Memory B cell (primary cell): Measurements from ENCODE around the gene ANGEL1.

Experiments used
- ATAC-seq: fragments of 150-1000 bp; cut with Tn5 transposase; 2 replicates; pipeline ENCODE4 v1.10.0; 2021; ENCODE audit warnings: low read depth, mild to moderate bottlenecking, moderate library complexity
- DNase-seq, 2 donors: peaks; one replicate each; pipeline ENCODE4 v3.0.0; 2022; ENCODE audit warnings: low spot score in 2 of 2
- H3K27ac Mint-ChIP-seq: one replicate; pipeline ENCODE4 v1.8.0; 2022; ENCODE audit warnings: mild to moderate bottlenecking, moderate library complexity, mixed read lengths
- H3K27me3 Mint-ChIP-seq: one replicate; pipeline ENCODE4 v1.8.0; 2022; ENCODE audit warnings: mixed read lengths
- H3K36me3 Mint-ChIP-seq: one replicate; pipeline ENCODE4 v1.8.0; 2022; ENCODE audit warnings: mild to moderate bottlenecking, mixed read lengths
- H3K4me1 Mint-ChIP-seq: one replicate; pipeline ENCODE4 v1.8.0; 2022; ENCODE audit warnings: mixed read lengths
- H3K4me3 Mint-ChIP-seq: one replicate; pipeline ENCODE4 v1.8.0; 2022; ENCODE audit warnings: mild to moderate bottlenecking, moderate library complexity, mixed read lengths
- H3K9me3 Mint-ChIP-seq: one replicate; pipeline ENCODE4 v1.8.0; 2022; ENCODE audit warnings: mixed read lengths

ANGEL1 gene

DNA sequence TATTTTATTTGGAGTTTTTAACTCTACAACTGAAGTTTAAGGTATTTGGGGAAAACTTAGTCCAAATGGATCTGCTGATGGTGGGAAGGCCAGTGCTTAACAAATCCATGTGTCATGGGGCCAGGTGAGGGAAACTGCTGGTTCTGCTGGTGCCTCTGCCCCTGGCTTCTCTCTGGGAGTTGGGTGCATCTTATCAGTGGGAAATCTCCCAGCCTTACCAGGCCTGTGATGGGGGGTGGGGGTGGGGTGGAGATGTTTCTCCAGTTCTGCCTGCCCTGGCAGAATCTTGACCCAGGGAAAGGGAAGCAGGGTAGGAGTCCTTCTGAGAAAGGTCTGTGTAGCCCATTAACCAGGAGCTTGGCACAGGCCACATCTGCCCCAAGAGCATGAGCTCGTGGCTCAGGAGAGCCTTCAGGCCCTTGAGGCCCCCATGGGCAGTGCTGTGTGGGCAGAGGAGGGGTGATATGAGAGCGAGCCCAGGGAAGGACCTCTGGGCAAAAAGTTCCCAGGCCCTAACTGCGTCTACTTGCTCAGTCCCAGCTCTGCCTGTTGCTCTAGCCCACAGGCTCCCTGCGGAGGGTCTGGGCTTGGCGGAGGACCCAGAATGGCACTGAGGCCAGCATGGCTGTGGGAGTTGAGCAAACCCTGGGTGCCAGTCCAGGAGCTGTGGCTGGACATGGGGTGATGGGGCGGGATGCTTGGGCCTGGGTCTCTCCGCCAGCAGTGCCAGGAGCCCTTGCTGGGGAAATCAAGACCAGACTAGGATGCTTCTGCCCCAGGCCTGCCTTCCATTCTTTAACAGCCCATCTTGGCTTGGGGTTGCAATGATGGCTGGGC, 33.2 kb downstream of the ANGEL1 start:
- peaks cover 5% of the 10 kb centered on the region for H3K36me3 Mint-ChIP-seq
- H3K9me3 Mint-ChIP-seq: no peaks in the 10 kb centered on the region
- no peak overlapping the region for H3K4me3 Mint-ChIP-seq
- no peak for DNase-seq
- ATAC-seq: no peak
- peak overlapping the region; percentile 3 for H3K27ac Mint-ChIP-seq
- H3K27me3 Mint-ChIP-seq: no peaks in the 10 kb centered on the region
- H3K4me1 Mint-ChIP-seq: no peaks in the 10 kb centered on the region

GRCh38 chr14:76778546-76779215, 34.0 kb downstream of the ANGEL1 start:
- ATAC-seq (no peak), DNase-seq (no peak)
- H3K4me3 Mint-ChIP-seq: no peak overlapping the region
- H3K36me3 Mint-ChIP-seq: peaks cover 3% of the 10 kb centered on the region
- no peaks in the 10 kb centered on the region for H3K27me3 Mint-ChIP-seq
- no peak overlapping the region for H3K27ac Mint-ChIP-seq
- no peaks in the 10 kb centered on the region for H3K9me3 Mint-ChIP-seq
- H3K4me1 Mint-ChIP-seq: no peaks in the 10 kb centered on the region

DNA sequence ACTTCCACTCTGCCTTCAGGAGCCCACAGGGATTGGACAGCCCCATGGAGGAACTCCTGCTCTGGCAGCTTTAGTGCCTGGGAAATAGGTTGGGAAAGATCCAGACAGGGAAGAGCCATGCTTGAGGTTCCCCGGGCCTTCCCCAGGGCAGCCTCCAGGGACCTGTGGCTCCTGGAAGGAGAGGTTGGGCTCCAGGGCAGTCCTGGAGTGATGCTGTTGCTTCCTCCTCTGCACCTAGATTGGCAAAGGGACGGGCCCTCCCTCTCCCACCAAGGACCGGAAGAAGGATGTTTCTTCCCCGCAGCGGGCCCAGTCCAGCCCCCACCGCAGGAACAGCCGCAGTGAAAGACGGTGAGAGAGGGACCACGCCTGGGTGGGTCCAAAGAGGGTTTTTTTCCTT, 35.0 kb downstream of the ANGEL1 start:
- H3K4me1 Mint-ChIP-seq: no peaks in the 10 kb centered on the region
- no peak overlapping the region for H3K4me3 Mint-ChIP-seq
- no peak for ATAC-seq
- peaks cover 3% of the 10 kb centered on the region for H3K36me3 Mint-ChIP-seq
- H3K27ac Mint-ChIP-seq: no peak overlapping the region
- H3K27me3 Mint-ChIP-seq: no peaks in the 10 kb centered on the region
- no peaks in the 10 kb centered on the region for H3K9me3 Mint-ChIP-seq
- no peak for DNase-seq

- Mint-ChIP-seq H3K36me3 (peaks cover 3% of the 10 kb centered on the region), H3K4me3 (no peak overlapping the region), H3K27ac (no peak overlapping the region), H3K9me3 (no peaks in the 10 kb centered on the region), H3K27me3 (peaks cover 6% of the 10 kb centered on the region), H3K4me1 (no peaks in the 10 kb centered on the region)
- no peak for DNase-seq
- ATAC-seq: no peak
These were observed 36.0 kb downstream of the ANGEL1 start for GRCh38 chr14:76776428-76777251.

GRCh38 chr14:76775695-76776427, 36.8 kb downstream of the ANGEL1 start:
- H3K27ac Mint-ChIP-seq: no peak overlapping the region

GRCh38 chr14:76774821-76775694, 37.6 kb downstream of the ANGEL1 start:
- Mint-ChIP-seq H3K27me3 (peaks cover 10% of the 10 kb centered on the region), H3K27ac (no peak overlapping the region), H3K4me3 (no peak overlapping the region), H3K9me3 (no peaks in the 10 kb centered on the region), H3K36me3 (peaks cover 2% of the 10 kb centered on the region), H3K4me1 (no peaks in the 10 kb centered on the region)
- DNase-seq (no peak), ATAC-seq (no peak)

More at GRCh38 chr14:76775695-76776427, 36.8 kb downstream of the ANGEL1 start:
- DNase-seq (no peak), ATAC-seq (no peak)
- peaks cover 9% of the 10 kb centered on the region for H3K27me3 Mint-ChIP-seq
- no peaks in the 10 kb centered on the region for H3K4me1 Mint-ChIP-seq
- no peak overlapping the region for H3K4me3 Mint-ChIP-seq
- H3K36me3 Mint-ChIP-seq: peaks cover 3% of the 10 kb centered on the region
- no peaks in the 10 kb centered on the region for H3K9me3 Mint-ChIP-seq

GRCh38 chr14:76773956-76774820, 38.5 kb downstream of the ANGEL1 start:
- Mint-ChIP-seq H3K27ac (no peak overlapping the region), H3K27me3 (peaks cover 12% of the 10 kb centered on the region), H3K9me3 (no peaks in the 10 kb centered on the region), H3K4me3 (no peak overlapping the region), H3K4me1 (no peaks in the 10 kb centered on the region), H3K36me3 (no peaks in the 10 kb centered on the region)
- DNase-seq (no peak), ATAC-seq (no peak)

GRCh38 chr14:76773188-76773885, 39.3 kb downstream of the ANGEL1 start:
- DNase-seq (no peak), ATAC-seq (no peak)
- peaks cover 2% of the 10 kb centered on the region for H3K4me1 Mint-ChIP-seq
- H3K27me3 Mint-ChIP-seq: peaks cover 12% of the 10 kb centered on the region
- H3K27ac Mint-ChIP-seq: no peak overlapping the region
- H3K4me3 Mint-ChIP-seq: no peak overlapping the region
- H3K9me3 Mint-ChIP-seq: no peaks in the 10 kb centered on the region
- no peaks in the 10 kb centered on the region for H3K36me3 Mint-ChIP-seq

DNA sequence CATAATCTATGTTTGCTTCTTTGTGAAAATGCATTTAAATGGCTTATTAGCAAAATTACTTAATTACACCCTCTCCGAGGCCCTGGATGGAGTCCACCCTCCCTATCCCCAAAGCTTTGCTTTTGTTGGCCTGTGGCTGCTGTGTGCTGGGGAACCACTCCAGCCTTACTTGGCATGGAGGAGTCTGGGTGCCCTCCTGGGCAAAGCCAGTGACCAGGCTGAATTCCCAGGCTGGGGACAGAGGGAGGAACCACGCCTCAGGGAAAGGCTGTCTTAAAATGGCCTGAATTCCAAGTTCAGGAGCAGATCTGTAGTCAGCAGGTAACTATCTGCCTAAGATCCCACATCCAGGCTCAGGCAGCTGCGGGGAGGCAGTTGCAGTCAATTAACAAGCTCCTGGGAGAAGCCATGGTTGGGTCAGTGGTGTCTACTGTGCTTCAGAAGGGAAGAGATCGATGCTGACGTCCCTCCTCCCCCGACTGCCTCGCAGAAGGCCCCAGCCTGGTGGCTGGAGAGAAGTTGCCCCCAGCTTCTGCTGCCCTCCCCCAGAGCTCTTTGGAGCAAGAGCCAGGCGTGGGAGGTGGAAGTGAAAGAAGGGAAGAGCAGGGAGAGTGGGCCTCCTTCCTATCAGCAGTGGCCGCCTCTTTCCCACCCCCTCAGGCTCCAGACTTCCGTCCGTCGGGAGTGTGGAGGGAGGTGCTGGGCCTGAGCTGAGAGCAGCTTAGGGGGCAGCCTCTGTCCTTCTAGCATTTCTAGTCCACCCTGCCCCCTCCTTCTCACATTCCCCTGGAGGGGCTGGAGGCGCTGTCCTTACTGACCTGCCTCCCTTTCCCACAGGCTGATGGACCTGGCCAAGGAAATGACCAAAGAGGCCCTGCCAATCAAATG, 40.1 kb downstream of the ANGEL1 start:
- peaks cover 5% of the 10 kb centered on the region for H3K4me1 Mint-ChIP-seq

DNA sequence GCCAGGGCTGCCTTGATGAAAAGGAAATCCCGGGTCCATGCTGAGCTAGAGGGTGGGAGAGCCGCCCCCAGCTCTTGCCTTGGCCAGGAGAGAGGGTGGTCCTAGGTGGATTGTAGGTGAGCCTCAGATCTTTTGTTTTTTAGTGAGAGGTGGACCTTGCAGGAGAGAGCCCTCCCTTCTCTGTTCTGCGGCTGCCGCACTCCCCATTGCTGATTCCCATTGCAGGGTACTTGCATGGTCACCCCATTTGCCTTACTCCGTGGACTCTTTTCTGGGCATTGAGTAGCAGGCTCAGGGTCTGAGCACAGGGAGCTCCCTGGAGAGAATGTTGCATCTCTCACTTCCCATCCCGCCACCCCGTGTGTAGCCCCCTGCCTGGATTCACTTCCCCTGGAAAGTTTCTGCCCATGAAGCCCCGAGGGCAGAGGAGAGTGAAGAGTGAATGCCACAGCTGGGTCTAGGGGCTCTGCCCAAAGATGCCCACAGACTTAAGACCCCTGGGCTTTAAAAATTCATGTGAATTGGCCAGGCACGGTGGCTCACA, 41.2 kb downstream of the ANGEL1 start:
- Mint-ChIP-seq H3K27ac (no peak overlapping the region), H3K4me1 (peaks cover 5% of the 10 kb centered on the region), H3K4me3 (no peak overlapping the region), H3K36me3 (no peaks in the 10 kb centered on the region), H3K27me3 (peaks cover 12% of the 10 kb centered on the region), H3K9me3 (no peaks in the 10 kb centered on the region)
- ATAC-seq (no peak), DNase-seq (peak in 1 of 2 donors; percentile 7)

More for the DNA sequence above, 40.1 kb downstream of the ANGEL1 start:
- H3K4me3 Mint-ChIP-seq: no peak overlapping the region
- no peaks in the 10 kb centered on the region for H3K36me3 Mint-ChIP-seq
- DNase-seq (peak in 1 of 2 donors; percentile 8), ATAC-seq (no peak)
- no peak overlapping the region for H3K27ac Mint-ChIP-seq
- H3K9me3 Mint-ChIP-seq: no peaks in the 10 kb centered on the region
- H3K27me3 Mint-ChIP-seq: peaks cover 12% of the 10 kb centered on the region
